ENCODE measurements around the gene RPL26.
"Not testable (repeated sequence)": the region's sequence is repeated elsewhere in the genome, so short reads cannot be mapped to it uniquely, and the experiment has no call there.

Gene RPL26

GRCh38 chr17:8377422-8377821 is 5.6 kb downstream of the RPL26 start:
- no peak for FAIRE-seq
- no peak for DNase-seq (ENCODE audit: insufficient read length)

DNA sequence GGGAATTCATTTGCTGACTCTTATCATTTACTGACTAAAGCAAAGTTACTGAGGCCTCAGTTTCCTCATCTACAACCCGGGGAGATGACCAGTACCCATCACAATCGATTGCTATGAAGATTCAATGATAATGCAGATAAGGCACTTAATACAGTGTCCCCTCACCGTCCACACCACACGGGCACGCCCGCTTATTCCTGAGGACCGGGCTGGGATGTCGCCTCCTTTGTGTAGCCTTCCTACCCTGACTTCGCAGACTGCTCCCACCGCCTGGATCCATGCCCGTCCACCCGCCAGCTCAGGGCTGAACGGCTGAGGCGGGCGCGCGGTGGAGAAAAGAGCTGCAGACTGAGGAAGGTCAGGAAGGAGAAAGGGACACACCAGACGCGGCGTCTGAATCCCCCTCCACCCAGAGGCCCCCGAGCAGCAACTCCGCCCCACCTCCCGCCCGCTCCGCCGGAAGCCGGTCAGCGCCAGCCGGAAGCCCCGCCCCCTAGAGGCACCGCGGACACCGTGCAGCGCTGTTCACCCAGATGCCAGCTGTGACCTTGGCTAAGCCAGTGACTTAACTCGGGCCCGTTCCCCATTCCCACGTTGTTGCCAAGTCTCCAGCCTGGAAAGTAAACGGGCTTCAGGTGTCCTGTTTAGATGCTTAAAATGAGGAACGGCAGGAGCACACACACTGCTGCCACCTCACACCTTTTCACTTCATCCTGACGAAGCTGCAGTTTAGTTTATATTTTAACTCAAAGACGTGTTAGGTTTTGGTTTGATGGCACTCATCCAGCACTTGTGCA is 6.5 kb downstream of the RPL26 start, which contains the start of gene KRABD2:
Gene KRABD2, minus strand, starts transcription at position 434 of the 797 bp plus-strand sequence.
- DNase-seq (ENCODE audit: insufficient read length) (peak; percentile 96), FAIRE-seq (peak; percentile 97)
- TF ChIP-seq POLR2AphosphoS5 (IDR thresholded peaks at IDR 0.05; ENCODE audit: low read depth, low read length) (peak; percentile 99), POLR2A (IDR thresholded peaks at IDR 0.05; ENCODE audit: low read depth, low read length) (peak; percentile 95), TAF1 (IDR thresholded peaks at IDR 0.05; ENCODE audit: borderline replicate concordance, low read depth, low read length) (peak; percentile 85; the same call in 1 of the 2 replicates)

More at GRCh38 chr17:8377422-8377821, 5.6 kb downstream of the RPL26 start:
- TF ChIP-seq TAF1 (IDR thresholded peaks at IDR 0.05; ENCODE audit: borderline replicate concordance, low read depth, low read length) (no peak), POLR2A (IDR thresholded peaks at IDR 0.05; ENCODE audit: low read depth, low read length) (no peak)

DNA sequence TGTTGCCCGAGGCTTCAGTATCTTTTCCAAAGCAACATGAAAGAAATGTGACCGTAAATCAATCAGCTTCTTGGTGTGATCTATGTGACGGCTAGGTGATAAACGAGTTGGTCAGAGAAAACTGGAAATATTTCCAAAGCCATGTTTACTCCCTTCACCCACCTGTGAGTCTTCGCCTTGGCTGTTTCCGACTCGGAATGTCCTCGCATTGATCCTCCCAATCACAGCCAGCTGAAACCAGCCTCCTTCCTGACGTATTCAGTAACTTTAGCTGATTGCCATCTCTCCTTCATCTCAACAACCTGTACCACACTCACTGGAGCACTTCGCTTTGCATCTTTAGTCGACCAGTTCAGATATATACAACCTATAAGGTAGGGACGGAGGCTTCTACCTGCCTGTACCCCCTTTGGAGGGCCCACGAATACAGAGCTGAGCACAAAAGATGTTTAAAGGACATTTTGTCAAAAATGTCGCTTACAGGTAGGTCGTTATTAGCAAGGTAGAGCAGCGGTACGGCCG is 7.2 kb downstream of the RPL26 start:
- DNase-seq (ENCODE audit: insufficient read length) (no peak), FAIRE-seq (no peak)
- no peak for TF ChIP-seq POLR2A (IDR thresholded peaks at IDR 0.05; ENCODE audit: low read depth, low read length)
- TF ChIP-seq POLR2AphosphoS5 (IDR thresholded peaks at IDR 0.05; ENCODE audit: low read depth, low read length), result no peak
- TF ChIP-seq TAF1 (IDR thresholded peaks at IDR 0.05; ENCODE audit: borderline replicate concordance, low read depth, low read length), result no peak

DNA sequence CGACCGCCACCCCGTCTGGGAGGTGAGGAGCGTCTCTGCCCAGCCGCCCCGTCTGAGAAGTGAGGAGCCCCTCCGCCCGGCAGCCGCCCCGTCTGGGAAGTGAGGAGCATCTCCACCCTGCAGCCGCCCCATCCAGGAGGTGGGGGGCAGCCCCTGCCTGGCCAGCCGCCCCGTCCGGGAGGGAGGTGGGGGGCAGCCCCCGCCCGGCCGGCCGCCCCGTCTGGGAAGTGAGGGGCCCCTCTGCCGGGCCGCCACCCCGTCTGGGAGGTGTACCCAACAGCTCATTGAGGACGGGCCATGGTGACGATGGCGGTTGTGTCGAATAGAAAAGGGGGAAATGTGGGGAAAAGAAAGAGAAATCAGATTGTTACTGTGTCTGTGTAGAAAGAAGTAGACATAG is 9.1 kb downstream of the RPL26 start:
- not testable (repeated sequence) for FAIRE-seq

DNA sequence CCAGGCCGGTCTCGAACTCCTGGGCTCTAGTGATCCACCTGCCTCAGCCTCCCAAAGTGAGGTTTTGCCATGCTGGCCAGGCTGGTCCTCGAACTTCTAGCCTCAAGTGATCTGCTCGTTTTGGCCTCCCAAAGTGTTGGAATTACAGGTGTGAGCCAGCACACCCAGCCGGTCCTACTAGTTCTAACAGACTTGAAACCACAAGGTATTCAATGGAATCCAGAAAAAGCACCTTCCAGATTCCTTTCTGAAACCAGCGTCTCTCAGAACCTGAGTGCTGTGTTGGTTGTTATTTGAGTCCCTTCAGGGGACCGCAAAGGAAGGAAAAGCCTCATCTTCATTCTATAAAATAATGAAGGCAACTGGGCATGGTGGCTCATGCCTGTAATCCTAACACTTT is 10.6 kb downstream of the RPL26 start:
- no peak for FAIRE-seq
- no peak for TF ChIP-seq TAF1 (IDR thresholded peaks at IDR 0.05; ENCODE audit: borderline replicate concordance, low read depth, low read length)
- TF ChIP-seq POLR2AphosphoS5 (IDR thresholded peaks at IDR 0.05; ENCODE audit: low read depth, low read length), result no peak
- no peak for TF ChIP-seq POLR2A (IDR thresholded peaks at IDR 0.05; ENCODE audit: low read depth, low read length)
- DNase-seq (ENCODE audit: insufficient read length), result no peak

More for the DNA sequence above, 9.1 kb downstream of the RPL26 start:
- not testable (repeated sequence) for DNase-seq (ENCODE audit: insufficient read length)

GRCh38 chr17:8371786-8372185 is 11.2 kb downstream of the RPL26 start:
- DNase-seq (ENCODE audit: insufficient read length) (no peak), FAIRE-seq (no peak)
- TF ChIP-seq TAF1 (IDR thresholded peaks at IDR 0.05; ENCODE audit: borderline replicate concordance, low read depth, low read length), result no peak
- no peak for TF ChIP-seq POLR2AphosphoS5 (IDR thresholded peaks at IDR 0.05; ENCODE audit: low read depth, low read length)
- TF ChIP-seq POLR2A (IDR thresholded peaks at IDR 0.05; ENCODE audit: low read depth, low read length), result no peak

DNA sequence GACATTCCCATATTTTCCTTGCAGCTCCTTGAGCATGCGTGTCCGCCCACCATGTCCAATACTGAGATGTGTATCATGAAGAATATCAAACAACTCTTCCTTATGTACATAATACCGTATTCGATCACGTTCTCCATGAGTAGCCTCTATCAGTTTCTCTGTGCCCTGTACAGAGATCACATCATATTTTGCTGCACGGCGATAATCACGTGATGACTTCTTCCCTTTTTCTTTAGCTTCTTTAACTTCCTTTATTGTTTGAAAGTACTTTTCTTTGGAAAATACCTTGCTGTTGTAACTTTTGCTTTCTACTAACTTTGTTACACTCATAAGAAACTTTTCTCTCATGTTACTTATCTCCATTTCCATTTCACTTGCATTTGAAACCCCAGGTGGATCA is 13.0 kb downstream of the RPL26 start:
- no peak for DNase-seq (ENCODE audit: insufficient read length)
- TF ChIP-seq TAF1 (IDR thresholded peaks at IDR 0.05; ENCODE audit: borderline replicate concordance, low read depth, low read length), result no peak
- no peak for TF ChIP-seq POLR2AphosphoS5 (IDR thresholded peaks at IDR 0.05; ENCODE audit: low read depth, low read length)
- no peak for TF ChIP-seq POLR2A (IDR thresholded peaks at IDR 0.05; ENCODE audit: low read depth, low read length)
- no peak for FAIRE-seq

DNA sequence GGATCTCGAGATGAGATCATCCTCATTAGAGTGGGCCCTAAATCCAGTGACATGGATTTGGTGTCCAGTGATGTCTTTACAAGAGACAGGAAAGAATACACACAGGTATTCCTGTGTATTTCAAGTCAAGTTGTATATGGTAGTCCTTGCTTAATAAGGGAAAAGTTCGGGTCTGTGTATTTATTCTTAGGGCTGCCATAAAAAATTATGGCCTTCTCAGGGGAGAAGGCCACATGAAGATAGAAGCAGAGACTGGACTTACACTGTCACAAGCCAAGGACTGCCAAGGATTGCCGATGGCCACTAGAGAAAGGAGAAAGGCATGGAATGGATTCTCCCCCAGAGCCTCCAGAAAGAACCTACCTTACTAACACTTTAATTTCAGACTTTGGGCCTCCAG is 14.8 kb downstream of the RPL26 start:
- FAIRE-seq (no peak), DNase-seq (ENCODE audit: insufficient read length) (no peak)
- TF ChIP-seq POLR2AphosphoS5 (IDR thresholded peaks at IDR 0.05; ENCODE audit: low read depth, low read length) (no peak), TAF1 (IDR thresholded peaks at IDR 0.05; ENCODE audit: borderline replicate concordance, low read depth, low read length) (no peak), POLR2A (IDR thresholded peaks at IDR 0.05; ENCODE audit: low read depth, low read length) (no peak)

GRCh38 chr17:8366231-8366630 is 16.8 kb downstream of the RPL26 start:
- no peak for DNase-seq (ENCODE audit: insufficient read length)
- no peak for FAIRE-seq
- TF ChIP-seq POLR2A (IDR thresholded peaks at IDR 0.05; ENCODE audit: low read depth, low read length) (no peak), POLR2AphosphoS5 (IDR thresholded peaks at IDR 0.05; ENCODE audit: low read depth, low read length) (no peak), TAF1 (IDR thresholded peaks at IDR 0.05; ENCODE audit: borderline replicate concordance, low read depth, low read length) (no peak)

DNA sequence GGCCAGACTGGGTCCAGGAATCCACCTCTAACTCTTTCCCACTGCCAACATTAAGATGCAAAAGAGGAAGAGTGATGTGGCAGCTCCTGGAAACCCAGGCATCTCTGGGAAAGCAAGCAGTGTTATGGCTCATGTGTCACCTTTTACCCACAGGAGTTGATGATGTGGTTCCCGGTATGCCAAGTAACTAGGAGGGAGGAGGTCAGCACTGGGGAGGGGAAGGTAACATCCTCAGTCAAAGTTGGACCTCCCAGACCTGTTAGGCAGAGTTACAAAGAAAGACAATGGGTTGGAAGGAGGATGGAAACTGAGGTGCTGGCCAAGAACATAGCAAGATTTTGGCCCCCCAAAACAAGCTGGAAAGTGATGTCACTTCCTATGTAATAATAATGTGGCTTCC is 17.9 kb downstream of the RPL26 start:
- TF ChIP-seq POLR2AphosphoS5 (IDR thresholded peaks at IDR 0.05; ENCODE audit: low read depth, low read length) (no peak), TAF1 (IDR thresholded peaks at IDR 0.05; ENCODE audit: borderline replicate concordance, low read depth, low read length) (no peak), POLR2A (IDR thresholded peaks at IDR 0.05; ENCODE audit: low read depth, low read length) (no peak)
- no peak for DNase-seq (ENCODE audit: insufficient read length)
- FAIRE-seq, result no peak

- DNase-seq (ENCODE audit: insufficient read length), result no peak
- FAIRE-seq, result no peak
Observed at GRCh38 chr17:8362651-8363332, 20.2 kb downstream of the RPL26 start.

GRCh38 chr17:8360751-8361150 is 22.2 kb downstream of the RPL26 start:
- DNase-seq (ENCODE audit: insufficient read length) (no peak), FAIRE-seq (no peak)
- no peak for TF ChIP-seq POLR2A (IDR thresholded peaks at IDR 0.05; ENCODE audit: low read depth, low read length)
- no peak for TF ChIP-seq POLR2AphosphoS5 (IDR thresholded peaks at IDR 0.05; ENCODE audit: low read depth, low read length)
- TF ChIP-seq TAF1 (IDR thresholded peaks at IDR 0.05; ENCODE audit: borderline replicate concordance, low read depth, low read length), result no peak

More at GRCh38 chr17:8362651-8363332, 20.2 kb downstream of the RPL26 start:
- no peak for TF ChIP-seq POLR2AphosphoS5 (IDR thresholded peaks at IDR 0.05; ENCODE audit: low read depth, low read length)
- TF ChIP-seq TAF1 (IDR thresholded peaks at IDR 0.05; ENCODE audit: borderline replicate concordance, low read depth, low read length), result no peak
- no peak for TF ChIP-seq POLR2A (IDR thresholded peaks at IDR 0.05; ENCODE audit: low read depth, low read length)

All from GM12892 (cell line).